Ishikawa (cell line): Measurements from ENCODE around the gene MUC22.

Experiments
- CEBPB ChIP-seq: IDR thresholded peaks from 2 replicates; pipeline ENCODE4 v1.6.1; 2012
- CREB1 ChIP-seq: IDR thresholded peaks from 2 replicates; pipeline ENCODE4 v1.6.1; 2012; ENCODE audit warnings: low read depth
- EGR1 ChIP-seq: IDR thresholded peaks from 2 replicates; pipeline ENCODE4 v1.6.1; 2012
- EP300 ChIP-seq: IDR thresholded peaks from 2 replicates; pipeline ENCODE4 v1.6.1; 2012; ENCODE audit warnings: borderline replicate concordance
- FOXM1 ChIP-seq: IDR thresholded peaks from 2 replicates; pipeline ENCODE4 v1.6.1; 2012; ENCODE audit warnings: low read depth, borderline replicate concordance
- NFIC ChIP-seq: IDR thresholded peaks from 2 replicates; pipeline ENCODE4 v1.6.1; 2012
- RAD21 ChIP-seq: IDR thresholded peaks from 2 replicates; pipeline ENCODE4 v1.6.1; 2012; ENCODE audit warnings: low read depth
- TAF1 ChIP-seq: IDR thresholded peaks from 2 replicates; pipeline ENCODE4 v1.6.1; 2012; ENCODE audit warnings: low read depth, mild to moderate bottlenecking
- TCF12 ChIP-seq: IDR thresholded peaks from 2 replicates; pipeline ENCODE4 v1.6.1; 2012; ENCODE audit warnings: low read depth
- TEAD4 ChIP-seq: IDR thresholded peaks from 2 replicates; pipeline ENCODE4 v1.6.1; 2012
- YY1 ChIP-seq: IDR thresholded peaks from 2 replicates; pipeline ENCODE4 v1.6.1; 2012; ENCODE audit warnings: low read depth
- ZBTB7A ChIP-seq: IDR thresholded peaks from 2 replicates; pipeline ENCODE4 v1.6.1; 2012; ENCODE audit warnings: low read depth
- TF ChIP-seq, protein P1 (sequence below): IDR thresholded peaks from 2 replicates; pipeline ENCODE4 v1.6.1; 2012; ENCODE audit warnings: low read depth, mild to moderate bottlenecking
- TF ChIP-seq, protein P2 (sequence below): IDR thresholded peaks from 2 replicates; pipeline ENCODE4 v1.6.1; 2012
- TF ChIP-seq, protein P3 (sequence below): IDR thresholded peaks from 2 replicates; pipeline ENCODE4 v1.6.1; 2012

MUC22 gene

DNA sequence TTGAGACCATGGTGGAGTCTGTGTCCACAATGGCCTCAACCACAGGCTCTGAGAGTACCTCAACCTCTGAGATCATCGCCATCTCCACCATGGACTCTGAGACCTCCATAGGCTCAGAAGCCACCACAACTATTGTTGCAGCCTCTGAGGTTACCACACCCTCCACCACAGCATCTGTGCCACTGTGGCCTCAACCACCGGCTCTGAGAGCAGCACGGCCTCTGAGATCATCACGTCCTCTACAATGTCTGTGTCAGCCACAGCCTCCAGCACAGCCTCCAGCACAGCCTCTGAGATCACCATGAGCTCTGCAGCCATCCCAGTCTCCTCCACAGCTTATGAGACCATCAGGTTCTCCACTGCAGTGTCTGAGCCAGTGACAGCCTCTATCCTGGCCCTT lies 46.2 kb upstream of the MUC22 start:
- TF ChIP-seq, protein P1, sequence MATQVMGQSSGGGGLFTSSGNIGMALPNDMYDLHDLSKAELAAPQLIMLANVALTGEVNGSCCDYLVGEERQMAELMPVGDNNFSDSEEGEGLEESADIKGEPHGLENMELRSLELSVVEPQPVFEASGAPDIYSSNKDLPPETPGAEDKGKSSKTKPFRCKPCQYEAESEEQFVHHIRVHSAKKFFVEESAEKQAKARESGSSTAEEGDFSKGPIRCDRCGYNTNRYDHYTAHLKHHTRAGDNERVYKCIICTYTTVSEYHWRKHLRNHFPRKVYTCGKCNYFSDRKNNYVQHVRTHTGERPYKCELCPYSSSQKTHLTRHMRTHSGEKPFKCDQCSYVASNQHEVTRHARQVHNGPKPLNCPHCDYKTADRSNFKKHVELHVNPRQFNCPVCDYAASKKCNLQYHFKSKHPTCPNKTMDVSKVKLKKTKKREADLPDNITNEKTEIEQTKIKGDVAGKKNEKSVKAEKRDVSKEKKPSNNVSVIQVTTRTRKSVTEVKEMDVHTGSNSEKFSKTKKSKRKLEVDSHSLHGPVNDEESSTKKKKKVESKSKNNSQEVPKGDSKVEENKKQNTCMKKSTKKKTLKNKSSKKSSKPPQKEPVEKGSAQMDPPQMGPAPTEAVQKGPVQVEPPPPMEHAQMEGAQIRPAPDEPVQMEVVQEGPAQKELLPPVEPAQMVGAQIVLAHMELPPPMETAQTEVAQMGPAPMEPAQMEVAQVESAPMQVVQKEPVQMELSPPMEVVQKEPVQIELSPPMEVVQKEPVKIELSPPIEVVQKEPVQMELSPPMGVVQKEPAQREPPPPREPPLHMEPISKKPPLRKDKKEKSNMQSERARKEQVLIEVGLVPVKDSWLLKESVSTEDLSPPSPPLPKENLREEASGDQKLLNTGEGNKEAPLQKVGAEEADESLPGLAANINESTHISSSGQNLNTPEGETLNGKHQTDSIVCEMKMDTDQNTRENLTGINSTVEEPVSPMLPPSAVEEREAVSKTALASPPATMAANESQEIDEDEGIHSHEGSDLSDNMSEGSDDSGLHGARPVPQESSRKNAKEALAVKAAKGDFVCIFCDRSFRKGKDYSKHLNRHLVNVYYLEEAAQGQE: no peak
- TF ChIP-seq RAD21: no peak
- TF ChIP-seq TEAD4: no peak
- TF ChIP-seq, protein P2, sequence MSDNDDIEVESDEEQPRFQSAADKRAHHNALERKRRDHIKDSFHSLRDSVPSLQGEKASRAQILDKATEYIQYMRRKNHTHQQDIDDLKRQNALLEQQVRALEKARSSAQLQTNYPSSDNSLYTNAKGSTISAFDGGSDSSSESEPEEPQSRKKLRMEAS: no peak
- no peak for TF ChIP-seq FOXM1
- no peak for TF ChIP-seq CREB1
- TF ChIP-seq CEBPB: no peak
- TF ChIP-seq TCF12: no peak
- TF ChIP-seq TAF1: no peak
- no peak for TF ChIP-seq EP300

DNA sequence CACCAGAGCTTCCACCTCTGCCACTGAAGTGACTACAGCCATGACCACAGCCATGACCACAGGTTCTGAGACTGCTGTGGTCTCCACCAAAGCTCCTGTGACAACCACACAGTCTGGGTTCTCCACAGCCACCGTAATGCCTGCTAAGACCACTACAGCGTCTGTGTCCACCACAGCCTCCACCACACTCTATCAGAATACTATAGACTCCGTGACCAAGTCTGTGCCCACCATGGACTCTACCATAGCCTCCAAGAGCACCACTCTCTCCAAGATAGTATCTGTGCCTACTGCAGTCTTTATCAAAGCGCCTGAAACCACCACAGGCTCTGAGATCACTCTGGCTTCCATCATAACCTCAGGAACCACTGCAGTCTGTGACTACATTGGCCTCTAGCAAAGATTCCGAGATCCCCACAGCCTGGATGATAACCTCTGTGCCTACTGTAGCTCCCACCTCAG lies 45.1 kb upstream of the MUC22 start:
- no peak for TF ChIP-seq FOXM1
- TF ChIP-seq, protein P2: no peak
- TF ChIP-seq YY1: no peak
- TF ChIP-seq NFIC: no peak
- no peak for TF ChIP-seq EGR1
- TF ChIP-seq RAD21: no peak
- no peak for TF ChIP-seq CREB1
- no peak for TF ChIP-seq CEBPB
- no peak for TF ChIP-seq TCF12
- TF ChIP-seq EP300: no peak
- TF ChIP-seq TEAD4: no peak
- TF ChIP-seq, protein P3, sequence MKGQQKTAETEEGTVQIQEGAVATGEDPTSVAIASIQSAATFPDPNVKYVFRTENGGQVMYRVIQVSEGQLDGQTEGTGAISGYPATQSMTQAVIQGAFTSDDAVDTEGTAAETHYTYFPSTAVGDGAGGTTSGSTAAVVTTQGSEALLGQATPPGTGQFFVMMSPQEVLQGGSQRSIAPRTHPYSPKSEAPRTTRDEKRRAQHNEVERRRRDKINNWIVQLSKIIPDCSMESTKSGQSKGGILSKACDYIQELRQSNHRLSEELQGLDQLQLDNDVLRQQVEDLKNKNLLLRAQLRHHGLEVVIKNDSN: no peak

DNA sequence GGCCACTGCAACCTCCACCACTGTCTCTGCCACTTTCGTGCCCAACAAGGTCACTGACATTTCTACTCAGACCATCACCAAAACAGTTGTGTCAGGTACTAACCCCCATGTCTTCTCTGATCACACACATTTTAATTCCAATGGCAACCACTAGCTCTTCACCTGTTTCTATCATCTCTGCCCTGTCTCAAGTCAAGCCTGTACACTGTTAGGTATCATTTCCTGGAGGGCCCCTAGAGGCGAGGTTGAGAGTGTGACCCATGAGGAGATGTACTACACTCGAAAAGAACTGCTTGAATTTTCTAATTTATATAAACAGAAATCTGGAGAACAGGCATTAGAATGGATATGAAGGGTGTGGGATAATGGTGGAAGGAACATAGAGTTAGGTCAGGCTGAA lies 44.1 kb upstream of the MUC22 start:
- TF ChIP-seq TCF12: no peak
- no peak for TF ChIP-seq CEBPB
- TF ChIP-seq, protein P3: no peak
- TF ChIP-seq TAF1: no peak

DNA sequence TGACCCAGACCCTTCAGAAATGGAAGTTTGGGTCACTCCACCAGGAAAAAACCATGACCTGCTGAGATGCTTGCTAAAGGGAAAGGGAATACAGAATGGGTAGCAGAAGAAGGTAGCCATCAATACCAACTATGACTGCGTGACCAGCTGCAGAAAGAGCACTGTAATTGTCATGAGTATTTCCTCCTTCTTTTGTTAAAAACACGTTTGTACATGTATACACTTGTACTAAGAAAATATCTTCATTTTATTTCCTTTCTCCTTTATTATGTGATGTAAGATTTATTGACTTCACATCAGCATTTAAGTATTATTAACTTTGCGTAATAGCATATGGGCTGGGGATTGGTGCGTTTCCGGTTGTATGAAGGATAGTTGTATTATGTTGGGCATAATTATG lies 39.3 kb upstream of the MUC22 start:
- no peak for TF ChIP-seq RAD21

DNA sequence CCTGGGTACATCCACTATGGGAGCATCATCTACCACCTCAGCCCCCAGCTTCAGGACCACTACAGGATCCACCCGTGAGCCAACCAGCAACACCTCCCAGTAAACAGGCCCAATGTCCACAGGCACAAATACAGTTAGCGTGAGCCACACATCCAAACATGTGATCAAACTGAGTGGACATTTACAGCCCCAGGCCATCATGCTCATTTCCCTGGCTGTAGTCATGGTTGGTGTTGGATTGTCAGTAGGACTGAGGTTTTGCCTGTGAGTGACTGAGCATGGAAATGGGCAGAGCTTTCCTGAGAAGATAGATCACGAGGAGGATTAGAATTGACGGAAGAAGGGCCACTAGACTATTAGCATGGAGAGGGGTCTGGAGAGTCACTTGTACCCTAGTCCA lies 37.5 kb upstream of the MUC22 start:
- TF ChIP-seq TCF12 (no peak), NFIC (no peak)

DNA sequence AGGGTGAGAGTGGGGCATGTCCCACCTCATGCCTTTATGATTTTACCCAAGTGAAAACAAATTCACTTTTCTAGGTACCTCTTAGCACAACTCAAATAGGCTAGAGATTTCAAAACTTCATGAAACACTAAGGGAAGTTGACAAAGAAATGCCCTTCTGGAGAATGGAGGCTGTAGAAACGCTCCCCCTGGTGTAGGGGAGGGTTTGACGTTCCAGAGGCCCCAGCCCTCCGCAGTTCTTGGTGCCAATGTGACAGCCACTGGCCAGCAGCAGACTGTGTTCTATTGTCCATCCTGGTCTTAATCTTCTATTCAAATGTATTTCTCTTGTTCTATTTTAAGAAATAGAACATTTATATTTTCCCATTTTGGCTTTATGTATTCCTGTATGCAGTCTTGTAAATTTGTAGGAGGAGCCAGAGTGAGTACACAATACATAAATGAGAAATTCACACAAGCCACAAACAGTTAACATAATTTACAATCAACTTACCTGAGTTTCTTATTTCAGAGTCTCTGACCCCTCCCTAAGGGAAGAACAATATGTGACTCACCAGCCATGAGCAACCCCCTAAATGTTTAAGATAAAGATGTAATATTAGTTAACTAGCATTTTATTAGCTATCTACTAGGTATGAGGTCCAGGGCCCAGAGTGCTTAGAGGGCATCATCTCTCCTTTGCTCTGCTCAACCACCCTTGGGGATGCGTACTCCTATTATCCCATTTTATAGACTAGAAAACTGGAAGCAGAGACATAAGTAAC lies 35.6 kb upstream of the MUC22 start:
- TF ChIP-seq, protein P2: no peak
- TF ChIP-seq TEAD4 (no peak), RAD21 (no peak), YY1 (no peak), EGR1 (no peak), NFIC (no peak)
- TF ChIP-seq, protein P3: no peak

DNA sequence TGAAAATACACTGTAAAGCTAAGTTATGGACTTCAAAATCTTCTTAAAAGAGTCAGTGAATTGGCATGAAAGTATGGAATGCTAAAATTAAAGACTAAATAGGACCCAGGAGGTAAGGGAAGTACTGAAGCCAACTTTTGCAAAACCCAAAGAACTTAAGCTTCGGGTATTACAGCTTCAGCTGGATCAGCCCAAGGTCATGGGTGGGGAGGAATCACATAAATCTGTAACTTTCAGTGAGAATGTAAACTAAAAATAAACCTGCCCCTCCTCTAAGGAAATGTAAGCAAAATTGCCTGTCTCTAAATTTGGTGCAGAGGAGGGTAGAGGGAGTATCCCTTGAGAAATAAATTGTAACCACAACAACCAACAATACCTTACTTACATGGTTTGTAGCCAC lies 31.1 kb upstream of the MUC22 start:
- TF ChIP-seq CEBPB: no peak
- TF ChIP-seq ZBTB7A: no peak
- TF ChIP-seq TCF12: no peak
- TF ChIP-seq, protein P2: no peak
- no peak for TF ChIP-seq EGR1
- TF ChIP-seq, protein P3: no peak
- no peak for TF ChIP-seq CREB1
- TF ChIP-seq YY1: no peak
- TF ChIP-seq TEAD4: no peak
- TF ChIP-seq, protein P1: no peak
- TF ChIP-seq TAF1: no peak
- no peak for TF ChIP-seq FOXM1
- TF ChIP-seq EP300: no peak
- no peak for TF ChIP-seq NFIC
- no peak for TF ChIP-seq RAD21
